GM18520 (cell line): ENCODE data around the gene EPRS1.
"Not testable (repeated sequence)": the region's sequence is repeated elsewhere in the genome, so short reads cannot be mapped to it uniquely, and the experiment has no call there.

ENCODE experiments used
- ATAC-seq: cut with Tn5 transposase; IDR thresholded peaks from one replicate; pipeline ENCODE4 v1.9.1; 2021; ENCODE audit not compliant: unreplicated experiment

EPRS1 gene

GRCh38 chr1:220040028-220040596, 6.2 kb downstream of the EPRS1 start:
- ATAC-seq, result no peak

GRCh38 chr1:220038640-220039039, 7.7 kb downstream of the EPRS1 start:
- no peak for ATAC-seq

- not testable (repeated sequence) for ATAC-seq
These were observed 8.5 kb downstream of the EPRS1 start for GRCh38 chr1:220037810-220038209.

GRCh38 chr1:220032911-220033310, 13.4 kb downstream of the EPRS1 start:
- no peak for ATAC-seq

- no peak for ATAC-seq
These were observed 15.0 kb downstream of the EPRS1 start for GRCh38 chr1:220031287-220031686.

- ATAC-seq, result no peak
These were observed 17.9 kb downstream of the EPRS1 start for GRCh38 chr1:220028346-220028895.

- ATAC-seq, result no peak
These were observed 27.2 kb downstream of the EPRS1 start for GRCh38 chr1:220019071-220019470.

- peak; percentile 62 for ATAC-seq
These were observed 32.8 kb downstream of the EPRS1 start for GRCh38 chr1:220013497-220013896.

- ATAC-seq, result no peak
These were observed 34.0 kb downstream of the EPRS1 start for GRCh38 chr1:220012259-220012658.

- ATAC-seq, result no peak
These were observed 34.7 kb downstream of the EPRS1 start for GRCh38 chr1:220011620-220012019.

- ATAC-seq, result no peak
These were observed 38.9 kb downstream of the EPRS1 start for GRCh38 chr1:220007438-220007837.

GRCh38 chr1:220005489-220005888, 40.8 kb downstream of the EPRS1 start:
- no peak for ATAC-seq

- ATAC-seq, result no peak
These were observed 42.5 kb downstream of the EPRS1 start for GRCh38 chr1:220003610-220004299.

GRCh38 chr1:220003015-220003414, 43.3 kb downstream of the EPRS1 start:
- no peak for ATAC-seq

GRCh38 chr1:220001095-220001501, 45.2 kb downstream of the EPRS1 start:
- no peak for ATAC-seq

GRCh38 chr1:219999821-220000220, 46.5 kb downstream of the EPRS1 start:
- no peak for ATAC-seq
